ENCODE data around the gene RAP1A.
"Not testable (repeated sequence)": the region's sequence is repeated elsewhere in the genome, so short reads cannot be mapped to it uniquely, and the experiment has no call there.

The RAP1A gene

GRCh38 chr1:111630567-111630966, 11.0 kb downstream of the RAP1A start:
- DNase-seq: no peak

GRCh38 chr1:111631502-111631901, 11.9 kb downstream of the RAP1A start:
- DNase-seq: no peak

- DNase-seq: not testable (repeated sequence)
These were observed 13.2 kb downstream of the RAP1A start for GRCh38 chr1:111632771-111633170.

- DNase-seq: no peak
These were observed 14.2 kb downstream of the RAP1A start for GRCh38 chr1:111633736-111634247.

- DNase-seq: no peak
These were observed 15.9 kb downstream of the RAP1A start for GRCh38 chr1:111635324-111636009.

GRCh38 chr1:111638320-111638719, 18.7 kb downstream of the RAP1A start:
- no peak for DNase-seq

- no peak for DNase-seq
These were observed 20.1 kb downstream of the RAP1A start for GRCh38 chr1:111639602-111640198.

- DNase-seq: no peak
These were observed 23.5 kb downstream of the RAP1A start for GRCh38 chr1:111643097-111643496.

GRCh38 chr1:111643696-111644095, 24.1 kb downstream of the RAP1A start:
- no peak for DNase-seq

- no peak for DNase-seq
These were observed 24.9 kb downstream of the RAP1A start for GRCh38 chr1:111644506-111644905.

- no peak for DNase-seq
These were observed 28.1 kb downstream of the RAP1A start for GRCh38 chr1:111647736-111648135.

- no peak for DNase-seq
These were observed 29.2 kb downstream of the RAP1A start for GRCh38 chr1:111648806-111649205.

- DNase-seq: no peak
These were observed 29.6 kb downstream of the RAP1A start for GRCh38 chr1:111649227-111649626.

- DNase-seq: no peak
These were observed 30.1 kb downstream of the RAP1A start for GRCh38 chr1:111649648-111650047.

GRCh38 chr1:111653709-111654108, 34.1 kb downstream of the RAP1A start:
- DNase-seq: no peak

- DNase-seq: no peak
These were observed 35.2 kb downstream of the RAP1A start for GRCh38 chr1:111654839-111655238.

GRCh38 chr1:111656086-111657017, 36.8 kb downstream of the RAP1A start:
- DNase-seq: no peak

GRCh38 chr1:111658622-111659021, 39.0 kb downstream of the RAP1A start:
- DNase-seq: no peak

- no peak for DNase-seq
These were observed 40.9 kb downstream of the RAP1A start for GRCh38 chr1:111660204-111661150.

GRCh38 chr1:111664652-111665051, 45.1 kb downstream of the RAP1A start:
- no peak for DNase-seq

GRCh38 chr1:111665497-111665896, 45.9 kb downstream of the RAP1A start:
- DNase-seq: no peak

GRCh38 chr1:111666828-111667227, 47.2 kb downstream of the RAP1A start:
- DNase-seq: no peak

Data from activated gamma-delta T cell treated with Interleukin-2 at 50 U/mL for 16 hours (primary cell).